Activated T-helper 1 cell treated with anti-CD3 and anti-CD28 coated beads, Interleukin-12 subunit alpha, Interleukin-12 subunit beta, Interleukin-2, Interleukin-4 antibody, amounts not matched to agents 30 ng/mL and 10 ng/mL and 1 ng/mL, durations not matched to agents 14 hours and 24 hours and 36 hours (primary cell): Measurements from ENCODE around the gene CSDE1. TPM values are rescaled to one million over a fixed set of nuclear protein-coding genes. Genes with fewer than 3 reads are reported as not detected.

Source experiments
- DNase-seq: peaks from one replicate; pipeline ENCODE4 v3.0.0; 2021; ENCODE audit warnings: low spot score
- H3K27ac Mint-ChIP-seq: one replicate; pipeline ENCODE4 v1.8.0; 2021; ENCODE audit warnings: mild to moderate bottlenecking, mixed read lengths
- H3K27me3 Mint-ChIP-seq: one replicate; pipeline ENCODE4 v1.8.0; 2022; ENCODE audit warnings: mild to moderate bottlenecking, moderate library complexity, mixed read lengths; ENCODE audit not compliant: insufficient read depth
- H3K36me3 Mint-ChIP-seq: one replicate; pipeline ENCODE4 v1.8.0; 2021; ENCODE audit warnings: low read depth, mixed read lengths
- H3K4me1 Mint-ChIP-seq: one replicate; pipeline ENCODE4 v1.8.0; 2021; ENCODE audit warnings: low read depth, mixed read lengths
- H3K4me3 Mint-ChIP-seq: one replicate; pipeline ENCODE4 v1.8.0; 2021; ENCODE audit warnings: mild to moderate bottlenecking, moderate library complexity, mixed read lengths
- H3K9me3 Mint-ChIP-seq: one replicate; pipeline ENCODE4 v1.8.0; 2021; ENCODE audit warnings: mixed read lengths
- intact Hi-C: fragments of 100-400 bp; cut with micrococcal nuclease; formaldehyde crosslinking; loops from one replicate; pipeline ENCODE4 v1.15.1; 2024
- total RNA-seq: library from RNA; stranded (reverse); gene quantifications from 2 replicates; pipeline ENCODE4 v1.2.3, GENCODE V29; 2022

The CSDE1 gene
- total RNA-seq, 1 donor from 2014 or later, result 421 TPM

GRCh38 chr1:114692947-114693346 is 64.8 kb downstream of the CSDE1 start:
- Mint-ChIP-seq H3K27ac (no peak overlapping the region), H3K36me3 (no peaks in the 10 kb centered on the region), H3K4me3 (no peak overlapping the region), H3K4me1 (no peaks in the 10 kb centered on the region), H3K9me3 (no peaks in the 10 kb centered on the region), H3K27me3 (peaks cover 16% of the 10 kb centered on the region)
- DNase-seq, result no peak
- intact Hi-C loops, result no loop called here

- DNase-seq, result no peak
- intact Hi-C loops, result no loop called here
- H3K9me3 Mint-ChIP-seq, result no peaks in the 10 kb centered on the region
- H3K36me3 Mint-ChIP-seq, result no peaks in the 10 kb centered on the region
- no peaks in the 10 kb centered on the region for H3K4me1 Mint-ChIP-seq
- peaks cover 17% of the 10 kb centered on the region for H3K27me3 Mint-ChIP-seq
- H3K4me3 Mint-ChIP-seq, result no peak overlapping the region
- no peak overlapping the region for H3K27ac Mint-ChIP-seq
These were observed 66.7 kb downstream of the CSDE1 start for GRCh38 chr1:114691061-114691460.

GRCh38 chr1:114690148-114690547 is 67.6 kb downstream of the CSDE1 start:
- H3K27ac Mint-ChIP-seq, result no peak overlapping the region
- no peak for DNase-seq
- no peaks in the 10 kb centered on the region for H3K36me3 Mint-ChIP-seq
- H3K4me1 Mint-ChIP-seq, result no peaks in the 10 kb centered on the region
- no peaks in the 10 kb centered on the region for H3K9me3 Mint-ChIP-seq
- H3K4me3 Mint-ChIP-seq, result no peak overlapping the region
- intact Hi-C loops, result no loop called here
- peaks cover 14% of the 10 kb centered on the region for H3K27me3 Mint-ChIP-seq

GRCh38 chr1:114688526-114688925 is 69.3 kb downstream of the CSDE1 start:
- Mint-ChIP-seq H3K4me3 (no peak overlapping the region), H3K36me3 (no peaks in the 10 kb centered on the region), H3K4me1 (no peaks in the 10 kb centered on the region), H3K9me3 (no peaks in the 10 kb centered on the region), H3K27ac (no peak overlapping the region), H3K27me3 (peaks cover 16% of the 10 kb centered on the region)
- intact Hi-C loops, result no loop called here
- no peak for DNase-seq

- Mint-ChIP-seq H3K4me1 (no peaks in the 10 kb centered on the region), H3K4me3 (no peak overlapping the region), H3K9me3 (no peaks in the 10 kb centered on the region), H3K27me3 (peaks cover 14% of the 10 kb centered on the region), H3K36me3 (no peaks in the 10 kb centered on the region), H3K27ac (no peak overlapping the region)
- intact Hi-C loops, result no loop called here
- DNase-seq, result no peak
These were observed 71.9 kb downstream of the CSDE1 start for GRCh38 chr1:114685851-114686250.

GRCh38 chr1:114677691-114678090 is 80.1 kb downstream of the CSDE1 start:
- H3K4me1 Mint-ChIP-seq, result no peaks in the 10 kb centered on the region
- no peak overlapping the region for H3K27ac Mint-ChIP-seq
- no peak for DNase-seq
- intact Hi-C loops, result no loop called here
- H3K4me3 Mint-ChIP-seq, result no peak overlapping the region
- no peaks in the 10 kb centered on the region for H3K36me3 Mint-ChIP-seq
- H3K27me3 Mint-ChIP-seq, result peaks cover 33% of the 10 kb centered on the region
- H3K9me3 Mint-ChIP-seq, result no peaks in the 10 kb centered on the region

GRCh38 chr1:114676115-114676514 is 81.7 kb downstream of the CSDE1 start:
- intact Hi-C loops, result no loop called here

GRCh38 chr1:114671939-114672275 is 85.9 kb downstream of the CSDE1 start:
- no peak overlapping the region for H3K4me3 Mint-ChIP-seq
- peaks cover 8% of the 10 kb centered on the region for H3K4me1 Mint-ChIP-seq
- DNase-seq, result no peak
- no peaks in the 10 kb centered on the region for H3K36me3 Mint-ChIP-seq
- no peak overlapping the region for H3K27ac Mint-ChIP-seq
- H3K27me3 Mint-ChIP-seq, result peaks cover 44% of the 10 kb centered on the region
- no peaks in the 10 kb centered on the region for H3K9me3 Mint-ChIP-seq
- intact Hi-C loops, result loop anchor here (2.0 kb wide), 1 partner anchor 161 kb away; the partner anchor contains the start of gene TRIM33

More at GRCh38 chr1:114676115-114676514, 81.7 kb downstream of the CSDE1 start:
- Mint-ChIP-seq H3K36me3 (no peaks in the 10 kb centered on the region), H3K27ac (no peak overlapping the region), H3K4me1 (no peaks in the 10 kb centered on the region), H3K27me3 (peaks cover 36% of the 10 kb centered on the region), H3K9me3 (no peaks in the 10 kb centered on the region), H3K4me3 (no peak overlapping the region)
- no peak for DNase-seq

GRCh38 chr1:114671011-114671938 is 86.5 kb downstream of the CSDE1 start:
- Mint-ChIP-seq H3K36me3 (no peaks in the 10 kb centered on the region), H3K4me3 (peak overlapping the region; percentile 3), H3K27ac (no peak overlapping the region), H3K27me3 (peaks cover 48% of the 10 kb centered on the region), H3K9me3 (no peaks in the 10 kb centered on the region), H3K4me1 (peaks cover 8% of the 10 kb centered on the region)
- intact Hi-C loops, result loop anchor here (2.0 kb wide), 1 partner anchor 160 kb away; the partner anchor contains the start of gene TRIM33
- no peak for DNase-seq

GRCh38 chr1:114670083-114671010 is 87.4 kb downstream of the CSDE1 start:
- Mint-ChIP-seq H3K9me3 (no peaks in the 10 kb centered on the region), H3K27ac (peak overlapping the region; percentile 20), H3K27me3 (peaks cover 48% of the 10 kb centered on the region), H3K36me3 (no peaks in the 10 kb centered on the region), H3K4me3 (peak overlapping the region; percentile 89), H3K4me1 (peaks cover 8% of the 10 kb centered on the region)
- intact Hi-C loops, result loop anchor here (1.0 to 2.0 kb wide), 7 partner anchors 46 to 692 kb away; partner anchors contain the start of genes BCAS2, CSDE1, NRAS and SIKE1
- DNase-seq, result peak; percentile 76

- Mint-ChIP-seq H3K27me3 (peaks cover 44% of the 10 kb centered on the region), H3K27ac (peak within 1 kb of the TSS; percentile 20), H3K36me3 (no peaks in the 10 kb centered on the region), H3K4me1 (peaks cover 8% of the 10 kb centered on the region), H3K4me3 (peak within 1 kb of the TSS; percentile 89), H3K9me3 (no peaks in the 10 kb centered on the region)
- no peak for DNase-seq
- intact Hi-C loops, result loop anchor here (1.0 to 2.0 kb wide), 7 partner anchors 47 to 691 kb away; partner anchors contain the start of genes BCAS2, CSDE1, NRAS and SIKE1
These were observed 88.2 kb downstream of the CSDE1 start, which contains the start of gene DENND2C for GRCh38 chr1:114669562-114670082. Gene DENND2C (minus strand): TSS chr1:114670049. CDS start chr1:114625984, 44,065 bp downstream.

- H3K27ac Mint-ChIP-seq, result no peak overlapping the region
- no peak for DNase-seq
- H3K9me3 Mint-ChIP-seq, result no peaks in the 10 kb centered on the region
- H3K36me3 Mint-ChIP-seq, result no peaks in the 10 kb centered on the region
- intact Hi-C loops, result no loop called here
- H3K4me1 Mint-ChIP-seq, result peaks cover 8% of the 10 kb centered on the region
- H3K4me3 Mint-ChIP-seq, result peak overlapping the region; percentile 89
- peaks cover 39% of the 10 kb centered on the region for H3K27me3 Mint-ChIP-seq
These were observed 88.8 kb downstream of the CSDE1 start for GRCh38 chr1:114668784-114669561.
